OCI-LY3 (cell line): ENCODE data around the gene CATSPERE.

Experiments used
- EZH2phosphoT487 ChIP-seq: fragments of 200-600 bp; shearing (Covaris generic); IDR thresholded peaks from 2 replicates; pipeline ENCODE4 v1.6.1; 2018; ENCODE audit warnings: antibody characterized with exemption, mixed run types, low read depth
- TF ChIP-seq, protein P1 (sequence below): fragments of 200-600, 300-600 bp; sonication (generic); IDR thresholded peaks from 2 replicates; pipeline ENCODE4 v1.5.1; 2014; ENCODE audit warnings: antibody characterized with exemption, low read length, low read depth

DNA sequence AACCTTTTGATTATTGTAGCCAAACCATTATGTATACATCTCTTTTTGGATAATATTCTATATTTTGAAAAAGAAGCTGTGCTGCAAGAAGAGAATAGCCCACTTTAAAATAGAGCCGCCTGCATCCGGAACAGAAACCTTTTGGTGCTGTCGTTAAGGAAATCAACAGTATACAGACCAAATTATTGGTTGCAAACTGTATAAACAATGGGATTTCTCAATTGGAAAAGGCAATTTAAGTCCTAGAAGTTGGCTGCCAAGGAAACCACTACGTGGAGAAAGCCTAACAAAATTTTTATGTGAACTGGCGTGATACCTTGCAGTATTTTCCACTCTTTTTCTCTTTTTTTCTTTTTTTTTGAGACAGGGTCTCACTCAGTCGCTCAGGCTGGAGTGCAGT, 217.6 kb downstream of the CATSPERE start:
- TF ChIP-seq, protein P1, sequence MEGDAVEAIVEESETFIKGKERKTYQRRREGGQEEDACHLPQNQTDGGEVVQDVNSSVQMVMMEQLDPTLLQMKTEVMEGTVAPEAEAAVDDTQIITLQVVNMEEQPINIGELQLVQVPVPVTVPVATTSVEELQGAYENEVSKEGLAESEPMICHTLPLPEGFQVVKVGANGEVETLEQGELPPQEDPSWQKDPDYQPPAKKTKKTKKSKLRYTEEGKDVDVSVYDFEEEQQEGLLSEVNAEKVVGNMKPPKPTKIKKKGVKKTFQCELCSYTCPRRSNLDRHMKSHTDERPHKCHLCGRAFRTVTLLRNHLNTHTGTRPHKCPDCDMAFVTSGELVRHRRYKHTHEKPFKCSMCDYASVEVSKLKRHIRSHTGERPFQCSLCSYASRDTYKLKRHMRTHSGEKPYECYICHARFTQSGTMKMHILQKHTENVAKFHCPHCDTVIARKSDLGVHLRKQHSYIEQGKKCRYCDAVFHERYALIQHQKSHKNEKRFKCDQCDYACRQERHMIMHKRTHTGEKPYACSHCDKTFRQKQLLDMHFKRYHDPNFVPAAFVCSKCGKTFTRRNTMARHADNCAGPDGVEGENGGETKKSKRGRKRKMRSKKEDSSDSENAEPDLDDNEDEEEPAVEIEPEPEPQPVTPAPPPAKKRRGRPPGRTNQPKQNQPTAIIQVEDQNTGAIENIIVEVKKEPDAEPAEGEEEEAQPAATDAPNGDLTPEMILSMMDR: no peak
- no peak for TF ChIP-seq EZH2phosphoT487
